CD14-positive monocyte (primary cell): Measurements from ENCODE around the gene SPPL3. TPM values are rescaled to one million over a fixed set of nuclear protein-coding genes. Genes with fewer than 3 reads are reported as not detected.
A peak's percentile ranks its signal among the peaks of the same experiment; 100 is the strongest.

Experiments
- DNase-seq, 3 donors: peaks; one replicate each; pipeline ENCODE4 v3.0.0-alpha.2; 2011 to 2022
- H2AFZ ChIP-seq: 2 replicates; pipeline ENCODE4 v1.6.0; 2012; ENCODE audit warnings: mild to moderate bottlenecking, low read depth, low read length, inconsistent platforms; ENCODE audit not compliant: insufficient read depth, poor library complexity, severe bottlenecking
- H3K27ac ChIP-seq, 2 donors: 1 replicate in 1 of 2; 2 replicates in 1 of 2; pipeline ENCODE4 v1.5.1; 2012 to 2013; ENCODE audit warnings: low read length in 2 of 2, control low read depth in 1 of 2, inconsistent platforms in 1 of 2, low read depth in 1 of 2, mild to moderate bottlenecking in 1 of 2
- H3K27me3 ChIP-seq, 2 donors: one replicate each; pipeline versions ENCODE4 v1.6.0 to v1.6.1; 2011 to 2013; ENCODE audit warnings: low read length in 2 of 2; ENCODE audit not compliant: control insufficient read depth in 2 of 2, insufficient read depth in 2 of 2
- H3K36me3 ChIP-seq, 2 donors: replicated peaks in 1 of 2; 1 replicate in 1 of 2; 2 replicates in 1 of 2; pipeline versions ENCODE4 v1.5.1 to v1.6.1; 2012 to 2013; ENCODE audit warnings: low read length in 2 of 2, control low read depth in 1 of 2, inconsistent platforms in 1 of 2, mild to moderate bottlenecking in 1 of 2; ENCODE audit not compliant: insufficient read depth in 2 of 2, control insufficient read depth in 1 of 2
- H3K4me1 ChIP-seq, 2 donors: 1 replicate in 1 of 2; 2 replicates in 1 of 2; pipeline versions ENCODE4 v1.5.1 to v1.6.1; 2012 to 2013; ENCODE audit warnings: low read length in 2 of 2, control low read depth in 1 of 2, inconsistent platforms in 1 of 2, mild to moderate bottlenecking in 1 of 2, moderate library complexity in 1 of 2; ENCODE audit not compliant: insufficient read depth in 2 of 2, control insufficient read depth in 1 of 2
- H3K4me2 ChIP-seq: replicated peaks from 2 replicates; pipeline ENCODE3; 2012; ENCODE audit warnings: low read length, moderate library complexity, mild to moderate bottlenecking; ENCODE audit not compliant: poor library complexity, severe bottlenecking; ENCODE audit errors: extremely low read depth
- H3K4me3 ChIP-seq, 3 experiments: fragments of 200-600 bp in 1 of 3; sonication (generic) in 1 of 3; replicated peaks in 1 of 3; 1 replicate in 2 of 3; 2 replicates in 1 of 3; pipeline ENCODE4 v1.5.1; 2011 to 2013; ENCODE audit warnings: low read length in 3 of 3, mild to moderate bottlenecking in 3 of 3, control low read depth in 2 of 3, low read depth in 2 of 3, inconsistent platforms in 1 of 3, moderate library complexity in 1 of 3
- H3K79me2 ChIP-seq: 2 replicates; pipeline ENCODE4 v1.6.0; 2012; ENCODE audit warnings: mild to moderate bottlenecking, control low read depth, inconsistent platforms, low read length, moderate library complexity; ENCODE audit not compliant: insufficient read depth
- H3K9ac ChIP-seq: 2 replicates; pipeline ENCODE4 v1.6.0; 2017; ENCODE audit warnings: low read length, mild to moderate bottlenecking; ENCODE audit not compliant: insufficient read depth, poor library complexity, severe bottlenecking
- H3K9me3 ChIP-seq, 2 donors: replicated peaks in 1 of 2; 1 replicate in 1 of 2; 2 replicates in 1 of 2; pipeline versions ENCODE4 v1.5.1 to v1.6.1; 2012 to 2013; ENCODE audit warnings: low read length in 2 of 2, control low read depth in 1 of 2; ENCODE audit not compliant: control insufficient read depth in 1 of 2, insufficient read depth in 1 of 2
- H4K20me1 ChIP-seq: 2 replicates; pipeline ENCODE4 v1.6.0; 2012; ENCODE audit warnings: mild to moderate bottlenecking, low read length, control low read depth, moderate library complexity; ENCODE audit not compliant: insufficient read depth
- H3K27ac Mint-ChIP-seq, 7 donors: one replicate each; pipeline ENCODE4 v1.8.0; 2020; ENCODE audit warnings: mild to moderate bottlenecking in 7 of 7, mixed read lengths in 7 of 7, moderate library complexity in 6 of 7, inconsistent platforms in 2 of 7
- H3K27me3 Mint-ChIP-seq, 3 donors: one replicate each; pipeline ENCODE4 v1.8.0; 2021 to 2022; ENCODE audit warnings: low read depth in 3 of 3, mild to moderate bottlenecking in 3 of 3, mixed read lengths in 3 of 3, moderate library complexity in 3 of 3, inconsistent platforms in 1 of 3
- H3K36me3 Mint-ChIP-seq, 2 donors: one replicate each; pipeline ENCODE4 v1.8.0; 2020; ENCODE audit warnings: mixed read lengths in 2 of 2, inconsistent platforms in 1 of 2, mild to moderate bottlenecking in 1 of 2
- H3K4me1 Mint-ChIP-seq: one replicate; pipeline ENCODE4 v1.8.0; 2020; ENCODE audit warnings: mild to moderate bottlenecking, mixed read lengths
- H3K4me3 Mint-ChIP-seq, 2 donors: one replicate each; pipeline ENCODE4 v1.8.0; 2020; ENCODE audit warnings: mild to moderate bottlenecking in 2 of 2, mixed read lengths in 2 of 2, moderate library complexity in 1 of 2
- H3K9me3 Mint-ChIP-seq, 7 donors: one replicate each; pipeline ENCODE4 v1.8.0; 2020 to 2022; ENCODE audit warnings: mixed read lengths in 7 of 7, mild to moderate bottlenecking in 6 of 7, moderate library complexity in 6 of 7, inconsistent platforms in 2 of 7
- WGBS: methylation state at CpG from one replicate; pipeline ENCODE4 v1.1.5; 2013; ENCODE audit warnings: missing lambda C conversion rate; ENCODE audit not compliant: insufficient coverage; 5-methylcytosine and 5-hydroxymethylcytosine counted together
- intact Hi-C, 2 donors: fragments of 100-400 bp; cut with micrococcal nuclease; formaldehyde crosslinking; loops; one replicate each; pipeline versions ENCODE4 v1.15.0 to v1.15.1; 2023
- polyA plus RNA-seq, 3 donors: library from polyadenylated mRNA; depleted of rRNA in 1 of 3; unstranded in 2 of 3; stranded (reverse) in 1 of 3; fragments of 300-500 nt in 2 of 3; fragments of >200 nt in 1 of 3; fragmentation: Illumina TruSeq in 2 of 3; gene quantifications; 1 replicate in 2 of 3; 2 replicates in 1 of 3; pipeline ENCODE4 v1.2.3, GENCODE V29; 2012 to 2021
- TF ChIP-seq, protein P1 (sequence below): fragments of 200-600 bp; IDR thresholded peaks from one replicate; pipeline ENCODE4 v1.8.0; 2022; ENCODE audit warnings: antibody characterized with exemption, mild to moderate bottlenecking

The SPPL3 gene
- polyA plus RNA-seq, 3 donors: 14.5 to 18.6 (median 18.5) TPM

DNA sequence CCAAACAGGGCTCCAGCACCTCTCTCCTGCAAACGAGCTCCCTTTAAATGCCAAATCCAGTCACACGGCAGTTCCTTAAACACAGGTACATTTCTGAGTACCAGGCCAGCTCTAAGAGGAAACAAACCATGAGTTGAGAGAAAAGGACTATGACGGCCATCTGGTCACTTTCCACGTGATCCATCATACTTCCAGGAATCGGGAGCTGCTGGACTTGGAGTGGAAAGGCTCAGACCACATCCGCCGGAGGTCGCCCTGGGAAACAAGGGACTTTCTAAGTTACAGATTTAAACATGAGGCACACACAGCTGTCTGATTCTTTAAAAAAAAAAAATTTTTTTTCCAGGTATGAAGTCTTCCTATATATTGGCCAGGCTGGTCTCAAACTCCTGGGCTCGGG, 139.3 kb downstream of the SPPL3 start:
- no peaks in the 10 kb centered on the region for H3K4me1 Mint-ChIP-seq
- H3K36me3 ChIP-seq: peaks cover 86 to 96% of the 10 kb centered on the region in 2 donors
- no peak overlapping the region for H3K9ac ChIP-seq
- H3K4me1 ChIP-seq: no peaks in the 10 kb centered on the region
- H3K27ac Mint-ChIP-seq: no peak overlapping the region
- no peak overlapping the region for H3K27ac ChIP-seq
- no peaks in the 10 kb centered on the region for H4K20me1 ChIP-seq
- H3K4me3 ChIP-seq: no peak overlapping the region
- 99% methylated on average over 7 of the region's 9 CpGs for WGBS
- TF ChIP-seq, protein P1, sequence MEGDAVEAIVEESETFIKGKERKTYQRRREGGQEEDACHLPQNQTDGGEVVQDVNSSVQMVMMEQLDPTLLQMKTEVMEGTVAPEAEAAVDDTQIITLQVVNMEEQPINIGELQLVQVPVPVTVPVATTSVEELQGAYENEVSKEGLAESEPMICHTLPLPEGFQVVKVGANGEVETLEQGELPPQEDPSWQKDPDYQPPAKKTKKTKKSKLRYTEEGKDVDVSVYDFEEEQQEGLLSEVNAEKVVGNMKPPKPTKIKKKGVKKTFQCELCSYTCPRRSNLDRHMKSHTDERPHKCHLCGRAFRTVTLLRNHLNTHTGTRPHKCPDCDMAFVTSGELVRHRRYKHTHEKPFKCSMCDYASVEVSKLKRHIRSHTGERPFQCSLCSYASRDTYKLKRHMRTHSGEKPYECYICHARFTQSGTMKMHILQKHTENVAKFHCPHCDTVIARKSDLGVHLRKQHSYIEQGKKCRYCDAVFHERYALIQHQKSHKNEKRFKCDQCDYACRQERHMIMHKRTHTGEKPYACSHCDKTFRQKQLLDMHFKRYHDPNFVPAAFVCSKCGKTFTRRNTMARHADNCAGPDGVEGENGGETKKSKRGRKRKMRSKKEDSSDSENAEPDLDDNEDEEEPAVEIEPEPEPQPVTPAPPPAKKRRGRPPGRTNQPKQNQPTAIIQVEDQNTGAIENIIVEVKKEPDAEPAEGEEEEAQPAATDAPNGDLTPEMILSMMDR: no peak
- H3K27me3 Mint-ChIP-seq: no peaks in the 10 kb centered on the region
- peaks cover 0 to 3% (median 0%) of the 10 kb centered on the region in 7 donors for H3K9me3 Mint-ChIP-seq
- intact Hi-C loops: no loop called here
- DNase-seq: no peak
- H3K79me2 ChIP-seq: no peaks in the 10 kb centered on the region
- H3K4me3 Mint-ChIP-seq: peak overlapping the region in 1 of 2 donors; percentile 20
- no peaks in the 10 kb centered on the region for H3K27me3 ChIP-seq
- no peak overlapping the region for H2AFZ ChIP-seq
- H3K36me3 Mint-ChIP-seq: peaks cover 87 to 100% of the 10 kb centered on the region in 2 donors
- no peaks in the 10 kb centered on the region for H3K9me3 ChIP-seq
- no peak overlapping the region for H3K4me2 ChIP-seq

DNA sequence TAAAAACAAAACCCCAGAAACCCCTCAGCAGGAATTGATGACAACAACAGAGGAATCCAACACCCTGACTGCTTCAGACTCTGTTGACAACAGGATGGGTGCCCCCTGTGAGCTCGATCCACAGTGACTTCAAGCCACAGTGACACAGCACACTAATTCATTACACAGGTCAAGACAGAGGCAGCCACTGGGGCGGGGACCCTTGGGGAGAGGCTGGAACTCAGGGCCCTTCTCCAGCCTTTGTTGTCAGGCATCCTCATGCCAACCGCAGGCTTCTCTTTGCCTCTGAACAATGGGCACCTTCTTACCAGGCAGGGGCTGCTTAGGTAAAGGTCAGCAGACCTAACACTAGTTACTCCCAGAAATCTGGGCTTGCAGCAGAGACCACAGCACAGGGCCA, 140.9 kb downstream of the SPPL3 start:
- intact Hi-C loops: no loop called here
- H3K36me3 ChIP-seq: peaks cover 75 to 87% of the 10 kb centered on the region in 2 donors
- peak overlapping the region in 3 of 7 donors; percentile 13 to 70 (median 55) for H3K27ac Mint-ChIP-seq

More for the DNA sequence above, 140.9 kb downstream of the SPPL3 start:
- no peak overlapping the region for H3K4me3 ChIP-seq
- no peak overlapping the region for H3K9ac ChIP-seq
- H3K4me2 ChIP-seq: no peak overlapping the region
- 63% methylated on average over 3 of the region's 3 CpGs for WGBS
- Mint-ChIP-seq H3K9me3 (peaks cover 0 to 3% (median 0%) of the 10 kb centered on the region in 7 donors), H3K36me3 (peaks cover 74 to 85% of the 10 kb centered on the region in 2 donors), H3K4me3 (no peak overlapping the region), H3K27me3 (peaks cover 0 to 2% (median 0%) of the 10 kb centered on the region in 3 donors), H3K4me1 (no peaks in the 10 kb centered on the region)
- no peaks in the 10 kb centered on the region for H3K27me3 ChIP-seq
- DNase-seq: no peak
- H2AFZ ChIP-seq: no peak overlapping the region
- H4K20me1 ChIP-seq: no peaks in the 10 kb centered on the region
- H3K4me1 ChIP-seq: no peaks in the 10 kb centered on the region
- TF ChIP-seq, protein P1: no peak
- H3K27ac ChIP-seq: no peak overlapping the region
- no peaks in the 10 kb centered on the region for H3K79me2 ChIP-seq
- H3K9me3 ChIP-seq: no peaks in the 10 kb centered on the region
